Stimulated activated CD8-positive, alpha-beta memory T cell treated with anti-CD3 and anti-CD28 coated beads, Interleukin-7, amount 100 ng/mL, for 1 hour (primary cell): ENCODE results near the gene FAM236A.
"Not testable (repeated sequence)": the region's sequence is repeated elsewhere in the genome, so short reads cannot be mapped to it uniquely, and the experiment has no call there.

Source experiments
- DNase-seq, 2 donors: peaks; one replicate each; pipeline ENCODE4 v3.0.0-alpha.2; 2020; ENCODE audit warnings: low read depth in 2 of 2

FAM236A gene

DNA sequence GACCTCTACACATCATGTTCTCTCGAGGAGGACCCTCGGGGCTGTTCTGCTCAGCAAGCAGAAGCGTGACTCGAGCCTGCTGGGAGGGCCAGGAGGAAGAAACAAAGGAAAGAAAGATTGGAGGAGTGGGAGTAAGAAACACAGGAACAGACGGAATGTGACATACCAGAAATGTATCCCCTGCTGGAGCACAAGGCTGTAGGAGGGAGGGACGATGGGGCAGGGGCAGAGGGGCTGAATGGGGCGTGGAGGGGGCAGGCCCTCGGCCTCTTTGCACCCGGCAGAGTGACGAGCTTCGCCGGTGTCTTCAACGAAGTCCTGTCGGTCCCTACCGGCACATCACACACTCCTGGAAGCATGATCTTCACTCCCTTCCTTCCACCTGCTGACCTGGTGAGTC, at the start of gene FAM236A:
TSS of gene FAM236A (plus strand) at position 301 of the 400 bp plus-strand sequence. CDS start at position 358, 57 bp downstream.
- DNase-seq: not testable (repeated sequence)

GRCh38 chrX:72889740-72890139, 48.3 kb upstream of the FAM236A start:
- not testable (repeated sequence) for DNase-seq

GRCh38 chrX:72912315-72912714, 25.7 kb upstream of the FAM236A start, which contains the start of gene FAM236C:
TSS of gene FAM236C (plus strand) at chrX:72912615. CDS start at chrX:72912715, 100 bp downstream.
- DNase-seq: not testable (repeated sequence)

DNA sequence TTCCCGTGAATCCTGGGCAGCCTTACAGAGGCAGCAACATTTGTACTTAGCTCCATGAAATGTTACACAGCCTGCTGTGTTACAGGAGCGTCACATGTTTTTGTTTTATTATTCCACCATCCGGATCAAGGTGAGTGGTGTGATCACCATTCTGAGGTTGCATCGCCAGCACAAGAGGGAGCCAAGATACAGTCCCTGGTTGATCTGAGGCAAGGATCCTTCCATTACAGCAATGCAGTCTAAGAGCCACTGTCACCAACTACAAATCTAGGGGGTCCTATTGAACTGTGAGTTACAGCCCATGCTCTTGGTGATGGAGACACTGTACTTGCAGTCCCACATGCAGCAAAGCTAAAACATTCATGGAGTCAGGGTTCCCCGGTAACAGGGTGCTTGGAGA, 21.9 kb upstream of the FAM236A start:
- not testable (repeated sequence) for DNase-seq

GRCh38 chrX:72932283-72932682, 5.7 kb upstream of the FAM236A start:
- not testable (repeated sequence) for DNase-seq

DNA sequence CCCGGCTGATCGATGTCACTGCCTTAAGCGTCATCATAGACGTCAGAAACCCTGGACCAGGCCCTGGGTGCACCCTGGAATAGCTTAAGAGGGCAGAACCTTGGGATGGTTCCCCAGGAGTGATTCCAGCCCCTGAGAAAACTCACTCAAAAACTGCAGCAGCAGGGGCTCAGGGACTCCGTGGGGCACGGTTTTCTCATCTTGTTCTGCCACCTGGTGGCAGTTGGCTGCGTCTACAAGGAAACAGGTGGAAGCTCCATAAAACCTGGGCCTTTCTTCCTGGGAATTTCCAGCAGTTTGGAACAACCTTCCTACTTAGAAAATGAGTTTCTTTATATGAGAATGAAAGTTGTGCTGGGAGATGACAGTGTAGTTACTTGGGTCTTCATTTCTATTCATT, 1.6 kb upstream of the FAM236A start:
- not testable (repeated sequence) for DNase-seq

- not testable (repeated sequence) for DNase-seq
Measured at GRCh38 chrX:72936882-72937455, 1.0 kb upstream of the FAM236A start.

DNA sequence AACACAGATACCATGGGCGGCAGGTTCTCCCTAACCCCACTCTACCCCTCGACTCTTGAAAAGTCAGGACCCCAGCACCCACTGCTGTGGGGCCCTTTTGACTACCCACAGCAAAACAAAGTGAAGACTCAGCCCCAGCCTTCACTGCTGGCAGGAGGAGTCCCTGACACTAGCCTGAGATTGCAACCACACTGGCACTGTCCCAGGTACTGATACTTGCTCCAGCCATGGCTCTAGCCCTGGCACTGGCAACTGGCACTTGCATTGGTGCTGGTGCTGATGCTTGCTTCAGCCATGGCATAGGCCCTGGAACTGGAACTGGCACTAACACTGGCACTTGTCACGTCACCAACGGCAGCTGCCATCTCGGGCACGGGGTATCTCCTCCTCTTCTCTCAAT, 4.3 kb downstream of the FAM236A start:
- DNase-seq: not testable (repeated sequence)

DNA sequence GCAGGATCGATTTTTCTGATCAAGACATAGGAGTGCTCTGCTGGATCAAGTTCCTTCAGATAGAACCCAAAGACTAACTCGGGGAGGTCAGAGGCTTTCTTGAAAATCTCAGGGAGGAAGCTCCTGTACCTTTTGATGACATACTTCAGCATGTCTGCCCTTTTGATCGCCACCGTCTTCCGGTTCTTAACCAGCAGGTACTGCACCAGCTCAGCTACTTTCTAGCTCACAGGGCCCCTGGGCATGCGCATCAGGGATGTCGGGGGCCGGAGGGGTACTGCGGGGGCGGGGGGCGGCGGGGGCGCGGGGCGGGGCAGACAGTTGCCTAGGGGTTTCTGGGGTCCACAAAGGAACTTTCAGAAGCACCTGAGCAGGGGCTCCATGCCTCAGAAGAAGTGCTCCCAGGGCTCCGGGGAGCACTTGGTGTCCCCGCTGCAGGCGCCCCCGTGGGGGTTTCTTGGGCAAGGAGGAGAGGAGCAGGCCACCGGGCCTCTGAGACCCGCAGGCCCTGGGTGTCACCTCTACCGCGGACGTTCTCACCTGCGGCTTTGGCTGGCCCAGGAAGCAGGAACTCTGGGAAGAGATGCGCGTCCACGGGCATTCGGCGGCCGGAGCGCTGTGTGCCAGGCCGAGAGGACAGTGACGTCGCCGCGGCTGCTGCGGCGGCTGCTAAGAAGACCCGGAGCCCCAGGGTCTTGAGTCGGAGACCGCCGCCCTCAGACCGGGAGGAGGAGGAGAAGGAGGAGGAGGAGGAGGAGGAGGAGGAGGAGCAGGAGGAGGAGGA, 5.2 kb downstream of the FAM236A start:
- DNase-seq: not testable (repeated sequence)

GRCh38 chrX:72943819-72944169, 5.8 kb downstream of the FAM236A start, which contains the start of gene DMRTC1:
TSS of gene DMRTC1 (minus strand) at chrX:72943837. CDS start at chrX:72875694, 68,143 bp downstream.
- DNase-seq: not testable (repeated sequence)

DNA sequence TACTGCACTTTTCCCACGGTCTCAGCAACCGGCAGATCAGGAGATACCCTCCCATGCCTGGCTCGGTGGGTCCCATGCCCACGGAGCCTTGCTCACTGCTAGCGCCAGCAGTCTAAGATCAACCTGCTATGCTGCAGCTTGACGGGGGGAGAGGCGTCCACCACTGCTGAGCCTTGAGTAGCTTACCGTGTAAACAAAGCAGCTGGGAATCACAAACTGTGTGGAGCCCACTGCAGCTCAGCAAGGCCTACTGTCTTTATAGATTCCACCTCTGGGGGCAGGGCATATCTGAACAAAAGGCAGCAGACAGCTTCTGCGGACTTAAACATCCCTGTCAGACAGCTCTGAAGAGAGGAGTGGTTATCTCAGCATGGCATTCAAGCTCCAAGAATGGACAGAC, 22.0 kb downstream of the FAM236A start:
- DNase-seq: not testable (repeated sequence)

DNA sequence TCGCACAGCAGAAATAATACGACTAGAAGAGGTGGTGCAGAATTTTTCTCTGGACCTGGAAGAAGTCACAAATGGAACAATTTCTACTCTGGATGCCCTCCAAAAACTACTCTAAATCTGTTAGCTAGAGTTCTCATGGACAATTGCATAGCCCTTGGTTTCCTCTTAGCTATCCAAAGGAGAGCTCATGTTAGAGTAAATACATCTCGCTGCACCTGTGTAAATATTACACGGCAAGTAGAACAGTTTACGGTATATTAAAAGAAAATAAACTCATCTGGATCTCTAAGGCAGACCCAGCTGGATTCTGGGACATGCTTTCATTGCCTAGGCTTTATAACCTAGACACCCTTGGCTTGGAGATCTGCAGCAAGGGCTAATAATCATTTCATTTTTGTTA, 33.9 kb downstream of the FAM236A start:
- not testable (repeated sequence) for DNase-seq

GRCh38 chrX:72974885-72975284, 36.9 kb downstream of the FAM236A start:
- not testable (repeated sequence) for DNase-seq

- DNase-seq: not testable (repeated sequence)
Measured at GRCh38 chrX:72980894-72981469, 43.0 kb downstream of the FAM236A start.
